HepG2 (cell line): ENCODE results near the gene TDG. TPM values are rescaled to one million over a fixed set of nuclear protein-coding genes. Genes with fewer than 3 reads are reported as not detected.
A peak's percentile ranks its signal among the peaks of the same experiment; 100 is the strongest.

Experiments
- ATAC-seq: fragments of 200-7000 bp; cut with Tn5 transposase; 3 replicates; pipeline ENCODE4 v1.9.1; 2020; ENCODE audit warnings: mild to moderate bottlenecking, moderate library complexity
- BruUV-seq: library from RNA; stranded (reverse); fragments of 400-500 nt; replicated peaks from 2 replicates; lab custom pipeline; 2021; lab: Mats Ljungman, UMichigan
- CTCF ChIA-PET: fragments of 300-600 bp; formaldehyde crosslinking; extraction: SDS; loops from one replicate; lab custom pipeline; 2021; ENCODE audit warnings: low total read pairs, inconsistent platforms, low intra/inter-chr PET ratio; lab: Yijun Ruan, JAX
- POLR2A ChIA-PET: fragments of 350-600 bp; sonication (Branson Sonifier 250); formaldehyde crosslinking; loops from one replicate; lab custom pipeline; 2020; ENCODE audit warnings: antibody characterized with exemption, inconsistent platforms; lab: Yijun Ruan, JAX
- DNase-seq: peaks from one replicate; pipeline ENCODE4 v3.0.0-alpha.2; 2015; ENCODE audit warnings: low spot score
- FAIRE-seq: peaks from 3 replicates; lab custom pipeline; 2011; peaks lifted over from hg19 to GRCh38; lab: Jason Lieb, UNC
- H2AFZ ChIP-seq: one replicate; pipeline ENCODE4 v1.6.1; 2011; ENCODE audit warnings: low read length, inconsistent platforms
- H3K27ac ChIP-seq: fragments of 300-600 bp; 3 replicates; pipeline ENCODE4 v1.8.0; 2011; ENCODE audit warnings: mixed run types, mild to moderate bottlenecking, mixed read lengths, low read length, inconsistent platforms; ENCODE audit not compliant: insufficient read depth; ENCODE audit errors: extremely low read length
- H3K27me3 ChIP-seq, 2 experiments: fragments of 200-600 bp in 1 of 2; 2 replicates in 1 of 2; 3 replicates in 1 of 2; pipeline versions ENCODE4 v1.6.0 to v1.8.0; 2011; ENCODE audit warnings: low read length in 2 of 2, mild to moderate bottlenecking in 2 of 2, moderate library complexity in 2 of 2, inconsistent platforms in 1 of 2; ENCODE audit not compliant: insufficient read depth in 2 of 2, control insufficient read depth in 1 of 2
- H3K36me3 ChIP-seq, 2 experiments: fragments of 200-600 bp in 1 of 2; replicated peaks in 1 of 2; 2 replicates in 1 of 2; 3 replicates in 1 of 2; pipeline versions ENCODE4 v1.5.1 to v1.8.0; 2011; ENCODE audit warnings: low read length in 2 of 2, inconsistent platforms in 1 of 2; ENCODE audit not compliant: insufficient read depth in 2 of 2, control insufficient read depth in 1 of 2
- H3K4me1 ChIP-seq: 2 replicates; pipeline ENCODE4 v1.5.1; 2012; ENCODE audit warnings: low read length, inconsistent platforms; ENCODE audit not compliant: insufficient read depth
- H3K4me2 ChIP-seq: 2 replicates; pipeline ENCODE4 v1.6.0; 2011; ENCODE audit warnings: low read depth, low read length, inconsistent platforms
- H3K4me3 ChIP-seq, 3 experiments: fragments of 200-600 bp in 1 of 3; sonication (generic), shearing (Covaris generic) in 1 of 3; replicated peaks in 1 of 3; 2 replicates each; pipeline ENCODE4 v1.5.1; 2011 to 2016; ENCODE audit warnings: low read length in 3 of 3, inconsistent platforms in 2 of 3, low read depth in 2 of 3, mild to moderate bottlenecking in 2 of 3, control low read depth in 1 of 3, mixed read lengths in 1 of 3; ENCODE audit not compliant: insufficient read depth in 1 of 3
- H3K79me2 ChIP-seq: one replicate; pipeline ENCODE4 v1.6.1; 2011; ENCODE audit warnings: low read length, inconsistent platforms; ENCODE audit not compliant: insufficient read depth
- H3K9ac ChIP-seq: 2 replicates; pipeline ENCODE4 v1.6.0; 2011; ENCODE audit warnings: mild to moderate bottlenecking, low read depth, low read length, inconsistent platforms; ENCODE audit not compliant: insufficient read depth
- H3K9me3 ChIP-seq: 2 replicates; pipeline ENCODE4 v1.5.1; 2012; ENCODE audit warnings: mild to moderate bottlenecking, low read length
- H4K20me1 ChIP-seq: 2 replicates; pipeline ENCODE4 v1.6.0; 2011; ENCODE audit warnings: inconsistent platforms, mild to moderate bottlenecking, low read length, moderate library complexity; ENCODE audit not compliant: insufficient read depth
- DDIT3 ChIP-seq: sonication (generic); formaldehyde crosslinking; IDR thresholded peaks from 2 replicates; pipeline ENCODE4 v1.4.0; 2020; ENCODE audit warnings: mild to moderate bottlenecking, missing genetic modification reagents
- MXD1 ChIP-seq: sonication (generic); formaldehyde crosslinking; IDR thresholded peaks from 2 replicates; pipeline ENCODE4 v1.4.0; 2020; ENCODE audit warnings: mild to moderate bottlenecking, missing genetic modification reagents
- MXI1 ChIP-seq: IDR thresholded peaks from 3 replicates; pipeline ENCODE4 v1.6.1; 2012; ENCODE audit warnings: low read depth, low read length, inconsistent platforms, borderline replicate concordance
- MYPOP ChIP-seq: sonication (generic); formaldehyde crosslinking; IDR thresholded peaks from 2 replicates; pipeline ENCODE4 v1.8.1; 2023; ENCODE audit warnings: mild to moderate bottlenecking, moderate library complexity, missing genetic modification reagents
- PPARG ChIP-seq: conservative IDR thresholded peaks from 2 replicates; pipeline ENCODE4 v1.6.1; 2016; ENCODE audit warnings: missing biosample characterization, missing genetic modification reagents
- ZC3H13 ChIP-seq: sonication (generic); formaldehyde crosslinking; IDR thresholded peaks from 2 replicates; pipeline ENCODE4 v1.8.1; 2023; ENCODE audit warnings: mild to moderate bottlenecking, missing genetic modification reagents, moderate library complexity
- ZFP36 ChIP-seq: fragments of 150-350 bp; IDR thresholded peaks from 2 replicates; pipeline ENCODE4 v1.6.1; 2018; ENCODE audit warnings: borderline replicate concordance, low read length, low read depth; ENCODE audit not compliant: partially characterized antibody
- ZNF20 ChIP-seq: sonication (generic); formaldehyde crosslinking; IDR thresholded peaks from 2 replicates; pipeline ENCODE4 v1.4.0; 2020; ENCODE audit warnings: mild to moderate bottlenecking, moderate library complexity, missing genetic modification reagents
- ZNF672 ChIP-seq: sonication (generic); formaldehyde crosslinking; IDR thresholded peaks from 2 replicates; pipeline ENCODE4 v1.8.1; 2022; ENCODE audit warnings: missing genetic modification reagents
- ZNF781 ChIP-seq: sonication (generic); formaldehyde crosslinking; IDR thresholded peaks from 2 replicates; pipeline ENCODE4 v1.5.1; 2020; ENCODE audit warnings: borderline replicate concordance, mild to moderate bottlenecking, missing genetic modification reagents; ENCODE audit errors: not compliant biosample characterization
- WGBS: methylation state at CpG from one replicate; pipeline ENCODE4 v1.1.6; 2017; ENCODE audit warnings: low lambda C conversion rate; 5-methylcytosine and 5-hydroxymethylcytosine counted together
- in situ Hi-C: cut with HindIII; loops from 2 replicates; pipeline ENCODE4 v1.10.0; 2017; ENCODE audit warnings: low pct_unique_long_range_greater_than_20kb; ENCODE audit not compliant: extremely low pct_ligation_motif_present
- intact Hi-C: fragments of 100-400 bp; cut with micrococcal nuclease; formaldehyde crosslinking; loops from one replicate; pipeline ENCODE4 v1.10.0; 2022; ENCODE audit not compliant: unreplicated experiment
- polyA plus RNA-seq, 8 experiments: library from polyadenylated mRNA; depleted of rRNA in 3 of 8; stranded (reverse) in 7 of 8; unstranded in 1 of 8; fragments of >200 nt; fragmentation: Illumina TruSeq in 4 of 8; extraction: Trizol in 4 of 8; gene quantifications; 2 replicates each; pipeline versions ENCODE4 v1.2.1 to v1.2.3, GENCODE V29; 2011 to 2016; ENCODE audit warnings: low read depth in 4 of 8, missing spikeins in 1 of 8, mixed read lengths in 1 of 8; ENCODE audit not compliant: insufficient read depth in 1 of 8
- total RNA-seq, 5 experiments: library from RNA; depleted of rRNA; stranded (reverse); fragments of >200 nt; fragmentation: Illumina TruSeq; extraction: Trizol; gene quantifications; 2 replicates each; pipeline ENCODE4 v1.2.3, GENCODE V29; 2016; ENCODE audit warnings: low read depth in 1 of 5

Gene TDG
- total and polyA plus RNA-seq, 2 of the 13 experiments (the other 11 are each of a cell fraction or from before 2014, with no cell fraction given), result 14.2 to 19.5 TPM

GRCh38 chr12:103957865-103958388 is 7.7 kb upstream of the TDG start:
- Histone ChIP-seq H3K9ac (peak overlapping the region; percentile 83), H3K9me3 (no peaks in the 10 kb centered on the region), H3K36me3 (peaks cover 3 to 14% of the 10 kb centered on the region in 2 experiments), H3K4me1 (peaks cover 55% of the 10 kb centered on the region), H3K4me3 (peak overlapping the region; percentile 86 to 90 (median 88); a peak in 5 of 6 replicates), H2AFZ (no peak overlapping the region), H3K27ac (peak overlapping the region; percentile 92), H3K79me2 (peaks cover 23% of the 10 kb centered on the region), H3K27me3 (no peaks in the 10 kb centered on the region; a peak in 1 of 5 replicates), H4K20me1 (no peaks in the 10 kb centered on the region), H3K4me2 (peak overlapping the region; percentile 95)
- FAIRE-seq, result no peak
- ATAC-seq, result no peak
- POLR2A ChIA-PET, result interaction anchor here (1.9 to 6.2 kb wide), 2 partner anchors 8 to 28 kb away, joined by 22 to 118 read pairs; partner anchors contain the start of genes HSP90B1 and TDG
- intact Hi-C loops (loop anchor here (1.0 kb wide), 2 partner anchors 7 to 28 kb away; partner anchors contain the start of genes HSP90B1 and TDG), in situ Hi-C loops (no loop called here)
- CTCF ChIA-PET, result no interaction called here
- WGBS, result 78% methylated on average over 7 of the region's 7 CpGs
- DNase-seq, result no peak
- no TSS peak for BruUV-seq
- no peak for TF ChIP-seq ZC3H13 (CRISPR knock-in tag)
- no peak for TF ChIP-seq ZNF781 (CRISPR knock-in tag)
- TF ChIP-seq MXI1, result no peak
- no peak for TF ChIP-seq ZNF672 (CRISPR knock-in tag)
- TF ChIP-seq MXD1 (CRISPR knock-in tag), result no peak
- no peak for TF ChIP-seq PPARG

GRCh38 chr12:103958621-103959020 is 7.1 kb upstream of the TDG start:
- POLR2A ChIA-PET, result interaction anchor here (6.2 kb wide), 1 partner anchor 7 kb away, joined by 118 read pairs; the partner anchor contains the start of gene TDG

More at GRCh38 chr12:103958621-103959020, 7.1 kb upstream of the TDG start:
- H3K4me2 ChIP-seq, result peak overlapping the region; percentile 14; the same call in 1 of the 2 replicates
- no peaks in the 10 kb centered on the region for H4K20me1 ChIP-seq
- no peak overlapping the region for H3K9ac ChIP-seq
- no peak overlapping the region for H3K4me3 ChIP-seq
- in situ Hi-C loops, result no loop called here
- no peak for DNase-seq
- no peak for FAIRE-seq
- peaks cover 26% of the 10 kb centered on the region for H3K79me2 ChIP-seq
- ATAC-seq, result no peak
- CTCF ChIA-PET, result no interaction called here
- no peaks in the 10 kb centered on the region for H3K9me3 ChIP-seq
- no peak overlapping the region for H3K27ac ChIP-seq
- no peaks in the 10 kb centered on the region; a peak in 1 of 5 replicates for H3K27me3 ChIP-seq
- H2AFZ ChIP-seq, result no peak overlapping the region
- intact Hi-C loops, result no loop called here
- WGBS, result 8% methylated on average over 1 of the region's 1 CpG
- BruUV-seq, result no TSS peak
- peaks cover 3 to 7% of the 10 kb centered on the region in 2 experiments for H3K36me3 ChIP-seq
- TF ChIP-seq ZNF20 (CRISPR knock-in tag) (no peak), MYPOP (CRISPR knock-in tag) (no peak), ZFP36 (no peak), DDIT3 (CRISPR knock-in tag) (no peak)
- peaks cover 57% of the 10 kb centered on the region for H3K4me1 ChIP-seq
